Measurements from ENCODE around the gene SIX6. TPM values are rescaled to one million over a fixed set of nuclear protein-coding genes. Genes with fewer than 3 reads are reported as not detected.

SIX6 gene
- total and polyA plus RNA-seq, 9 donors, result 0.04 to 0.12 (median 0.06) TPM; not detected in 3

Other genes with a start within 250 kb of the SIX6 start
- gene C14orf39, start 23.1 kb upstream of the SIX6 start, total RNA-seq, result 2.3 TPM
- 1 to 10 TPM in 7 of 8 donors, under 1 TPM in 1; 0.70 to 2.7 (median 2.0) TPM for gene C14orf39, start 23.1 kb upstream of the SIX6 start, polyA plus RNA-seq (ENCODE audit: insufficient read depth in 1 of 8, insufficient read length in 8 of 8, low replicate concordance in 1 of 8)
- gene SIX1, start 140.3 kb downstream of the SIX6 start, total RNA-seq, result 46.2 TPM
- gene SIX1, start 140.3 kb downstream of the SIX6 start, polyA plus RNA-seq (ENCODE audit: insufficient read depth in 1 of 8, insufficient read length in 8 of 8, low replicate concordance in 1 of 8), result 10 to 100 TPM; 50.2 to 86.3 (median 72.4) TPM
- 24.6 TPM for gene SIX4, start 215.2 kb downstream of the SIX6 start, total RNA-seq
- 10 to 100 TPM; 15.0 to 24.6 (median 19.2) TPM for gene SIX4, start 215.2 kb downstream of the SIX6 start, polyA plus RNA-seq (ENCODE audit: insufficient read depth in 1 of 8, insufficient read length in 8 of 8, low replicate concordance in 1 of 8)
- 102 TPM for gene MNAT1, start 225.6 kb downstream of the SIX6 start, total RNA-seq
- gene MNAT1, start 225.6 kb downstream of the SIX6 start, polyA plus RNA-seq (ENCODE audit: insufficient read depth in 1 of 8, insufficient read length in 8 of 8, low replicate concordance in 1 of 8), result 10 to 100 TPM; 43.7 to 53.3 (median 49.0) TPM